ENCODE results near the gene SETBP1.

Gene SETBP1

GRCh38 chr18:45109706-45110105 lies 429.0 kb downstream of the SETBP1 start:
- Histone ChIP-seq H3K27me3 (ENCODE audit: control insufficient read depth, insufficient read depth, low read length) (no peaks in the 10 kb centered on the region), H3K36me3 (ENCODE audit: control insufficient read depth, insufficient read depth, low read length) (no peaks in the 10 kb centered on the region), H3K9ac (no peak overlapping the region), H3K27ac (no peak overlapping the region), H3K9me3 (ENCODE audit: control insufficient read depth, low read length) (no peaks in the 10 kb centered on the region), H3K4me3 (ENCODE audit: low read depth, low read length) (no peak overlapping the region), H2AFZ (no peak overlapping the region), H3K4me1 (no peaks in the 10 kb centered on the region), H3K79me2 (no peaks in the 10 kb centered on the region), H3K4me2 (ENCODE audit: low read length) (no peak overlapping the region)
- TF ChIP-seq CTCF (IDR thresholded peaks at IDR 0.05) = no peak

GRCh38 chr18:45110577-45111501 lies 430.2 kb downstream of the SETBP1 start:
- Histone ChIP-seq H3K9ac (no peak overlapping the region), H3K4me1 (no peaks in the 10 kb centered on the region), H3K27me3 (ENCODE audit: control insufficient read depth, insufficient read depth, low read length) (no peaks in the 10 kb centered on the region), H3K4me2 (ENCODE audit: low read length) (no peak overlapping the region), H3K27ac (no peak overlapping the region), H3K4me3 (ENCODE audit: low read depth, low read length) (no peak overlapping the region), H3K36me3 (ENCODE audit: control insufficient read depth, insufficient read depth, low read length) (no peaks in the 10 kb centered on the region), H2AFZ (no peak overlapping the region), H3K9me3 (ENCODE audit: control insufficient read depth, low read length) (no peaks in the 10 kb centered on the region), H3K79me2 (no peaks in the 10 kb centered on the region)
- TF ChIP-seq CTCF (IDR thresholded peaks at IDR 0.05) = no peak

GRCh38 chr18:45111502-45111848 lies 430.8 kb downstream of the SETBP1 start:
- Histone ChIP-seq H3K4me2 (ENCODE audit: low read length) (no peak overlapping the region), H3K36me3 (ENCODE audit: control insufficient read depth, insufficient read depth, low read length) (no peaks in the 10 kb centered on the region), H3K27ac (no peak overlapping the region), H3K4me3 (ENCODE audit: low read depth, low read length) (no peak overlapping the region), H3K9me3 (ENCODE audit: control insufficient read depth, low read length) (no peaks in the 10 kb centered on the region), H2AFZ (no peak overlapping the region), H3K79me2 (no peaks in the 10 kb centered on the region), H3K27me3 (ENCODE audit: control insufficient read depth, insufficient read depth, low read length) (no peaks in the 10 kb centered on the region), H3K4me1 (no peaks in the 10 kb centered on the region), H3K9ac (no peak overlapping the region)
- TF ChIP-seq CTCF (IDR thresholded peaks at IDR 0.05) = no peak

- no peaks in the 10 kb centered on the region for H3K9me3 ChIP-seq (ENCODE audit: control insufficient read depth, low read length)
- TF ChIP-seq CTCF (IDR thresholded peaks at IDR 0.05) = no peak
- H3K79me2 ChIP-seq = no peaks in the 10 kb centered on the region
- no peaks in the 10 kb centered on the region for H3K27me3 ChIP-seq (ENCODE audit: control insufficient read depth, insufficient read depth, low read length)
- no peak overlapping the region for H3K27ac ChIP-seq
- H3K36me3 ChIP-seq (ENCODE audit: control insufficient read depth, insufficient read depth, low read length) = no peaks in the 10 kb centered on the region
- no peak overlapping the region for H3K4me2 ChIP-seq (ENCODE audit: low read length)
- H3K4me1 ChIP-seq = no peaks in the 10 kb centered on the region
- no peak overlapping the region for H3K9ac ChIP-seq
- H3K4me3 ChIP-seq (ENCODE audit: low read depth, low read length) = no peak overlapping the region
- no peak overlapping the region for H2AFZ ChIP-seq
These were observed 432.0 kb downstream of the SETBP1 start for GRCh38 chr18:45112682-45113081.

GRCh38 chr18:45116116-45116515 lies 435.4 kb downstream of the SETBP1 start:
- no peak overlapping the region for H3K4me2 ChIP-seq (ENCODE audit: low read length)
- H3K9ac ChIP-seq = no peak overlapping the region
- no peak overlapping the region for H2AFZ ChIP-seq
- H3K36me3 ChIP-seq (ENCODE audit: control insufficient read depth, insufficient read depth, low read length) = no peaks in the 10 kb centered on the region
- H3K9me3 ChIP-seq (ENCODE audit: control insufficient read depth, low read length) = no peaks in the 10 kb centered on the region
- no peak overlapping the region for H3K4me3 ChIP-seq (ENCODE audit: low read depth, low read length)
- no peaks in the 10 kb centered on the region for H3K79me2 ChIP-seq
- TF ChIP-seq CTCF (IDR thresholded peaks at IDR 0.05) = no peak
- no peaks in the 10 kb centered on the region for H3K4me1 ChIP-seq
- no peaks in the 10 kb centered on the region for H3K27me3 ChIP-seq (ENCODE audit: control insufficient read depth, insufficient read depth, low read length)
- H3K27ac ChIP-seq = no peak overlapping the region

Data from parathyroid adenoma (tissue), 2 donors.